LNCAP (cell line): ENCODE measurements around the gene PNLIPRP2.

Experiments used
- CTCF ChIP-seq: fragments of 450-650 bp; IDR thresholded peaks from 2 replicates; pipeline ENCODE4 v1.5.1; 2017; ENCODE audit warnings: mild to moderate bottlenecking

Gene PNLIPRP2

GRCh38 chr10:116636976-116637375 is 16.2 kb downstream of the PNLIPRP2 start:
- no peak for TF ChIP-seq CTCF

GRCh38 chr10:116637830-116638229 is 17.1 kb downstream of the PNLIPRP2 start:
- TF ChIP-seq CTCF = no peak

- no peak for TF ChIP-seq CTCF
Measured at GRCh38 chr10:116646502-116646901, 25.7 kb downstream of the PNLIPRP2 start.

GRCh38 chr10:116648903-116649302 is 28.1 kb downstream of the PNLIPRP2 start:
- TF ChIP-seq CTCF = no peak

GRCh38 chr10:116653885-116654284 is 33.1 kb downstream of the PNLIPRP2 start:
- no peak for TF ChIP-seq CTCF

GRCh38 chr10:116654816-116655215 is 34.1 kb downstream of the PNLIPRP2 start:
- no peak for TF ChIP-seq CTCF

- no peak for TF ChIP-seq CTCF
Measured at GRCh38 chr10:116655568-116655967, 34.8 kb downstream of the PNLIPRP2 start.

- TF ChIP-seq CTCF = no peak
Measured at GRCh38 chr10:116656044-116656443, 35.3 kb downstream of the PNLIPRP2 start.
